Gastrocnemius medialis (tissue), 4 donors: Measurements from ENCODE around the gene POMT2.

Experiments
- POLR2A ChIP-seq, 2 donors: fragments of 450-650 bp; IDR thresholded peaks; one replicate each; pipeline ENCODE4 v1.6.1; 2017; ENCODE audit warnings: antibody characterized with exemption in 2 of 2, mild to moderate bottlenecking in 2 of 2, moderate library complexity in 2 of 2
- TF ChIP-seq, protein P1 (sequence below), 5 experiments: fragments of 450-650 bp in 3 of 5; fragments of 200-600 bp in 2 of 5; sonication (generic) in 2 of 5; IDR thresholded peaks in 4 of 5; conservative IDR thresholded peaks in 1 of 5; 1 replicate in 4 of 5; 2 replicates in 1 of 5; pipeline ENCODE4 v1.5.1; 2016 to 2019; ENCODE audit warnings: antibody characterized with exemption in 5 of 5, mild to moderate bottlenecking in 3 of 5, moderate library complexity in 3 of 5

DNA sequence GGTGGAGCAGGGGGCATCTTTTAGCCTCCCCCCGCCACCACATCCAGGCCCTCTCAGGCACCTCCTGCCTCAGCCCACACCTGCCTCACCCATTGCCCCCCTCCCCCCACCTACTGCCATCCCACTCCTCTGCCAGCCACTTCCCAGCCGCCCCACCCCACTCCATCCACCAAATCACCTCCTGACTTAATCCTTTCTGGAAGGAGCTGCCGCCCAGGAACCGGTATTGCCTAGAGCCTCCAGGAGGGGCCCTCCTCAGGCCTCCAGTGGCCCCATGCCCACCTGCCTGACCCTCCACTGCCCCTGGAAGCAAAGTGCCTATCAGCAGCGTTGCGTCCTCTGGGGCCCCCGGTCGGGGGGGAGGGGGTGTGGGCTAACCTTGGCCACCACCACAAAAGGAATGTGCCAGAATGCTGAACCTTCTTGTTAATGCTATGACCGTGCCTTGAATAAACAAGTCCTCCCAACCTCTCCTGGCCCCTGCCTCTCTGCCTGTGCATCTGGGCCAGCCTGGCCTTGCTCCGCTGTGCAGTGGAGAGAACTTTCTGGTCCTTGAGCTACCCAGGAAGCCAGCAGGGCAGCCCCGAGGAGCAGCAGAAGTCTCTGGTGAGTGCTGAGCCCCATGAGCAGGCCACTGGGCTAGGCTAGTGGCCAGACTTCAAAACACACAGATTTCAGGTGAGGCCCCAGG is 61.5 kb downstream of the POMT2 start:
- TF ChIP-seq, protein P1, sequence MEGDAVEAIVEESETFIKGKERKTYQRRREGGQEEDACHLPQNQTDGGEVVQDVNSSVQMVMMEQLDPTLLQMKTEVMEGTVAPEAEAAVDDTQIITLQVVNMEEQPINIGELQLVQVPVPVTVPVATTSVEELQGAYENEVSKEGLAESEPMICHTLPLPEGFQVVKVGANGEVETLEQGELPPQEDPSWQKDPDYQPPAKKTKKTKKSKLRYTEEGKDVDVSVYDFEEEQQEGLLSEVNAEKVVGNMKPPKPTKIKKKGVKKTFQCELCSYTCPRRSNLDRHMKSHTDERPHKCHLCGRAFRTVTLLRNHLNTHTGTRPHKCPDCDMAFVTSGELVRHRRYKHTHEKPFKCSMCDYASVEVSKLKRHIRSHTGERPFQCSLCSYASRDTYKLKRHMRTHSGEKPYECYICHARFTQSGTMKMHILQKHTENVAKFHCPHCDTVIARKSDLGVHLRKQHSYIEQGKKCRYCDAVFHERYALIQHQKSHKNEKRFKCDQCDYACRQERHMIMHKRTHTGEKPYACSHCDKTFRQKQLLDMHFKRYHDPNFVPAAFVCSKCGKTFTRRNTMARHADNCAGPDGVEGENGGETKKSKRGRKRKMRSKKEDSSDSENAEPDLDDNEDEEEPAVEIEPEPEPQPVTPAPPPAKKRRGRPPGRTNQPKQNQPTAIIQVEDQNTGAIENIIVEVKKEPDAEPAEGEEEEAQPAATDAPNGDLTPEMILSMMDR (IDR thresholded peaks at IDR 0.05 in 4 of 5, conservative IDR thresholded peaks at IDR 0.05 in 1 of 5), result no peak
- no peak for TF ChIP-seq POLR2A (IDR thresholded peaks at IDR 0.05)
